ENCODE measurements around the gene MTUS2.

The MTUS2 gene

DNA sequence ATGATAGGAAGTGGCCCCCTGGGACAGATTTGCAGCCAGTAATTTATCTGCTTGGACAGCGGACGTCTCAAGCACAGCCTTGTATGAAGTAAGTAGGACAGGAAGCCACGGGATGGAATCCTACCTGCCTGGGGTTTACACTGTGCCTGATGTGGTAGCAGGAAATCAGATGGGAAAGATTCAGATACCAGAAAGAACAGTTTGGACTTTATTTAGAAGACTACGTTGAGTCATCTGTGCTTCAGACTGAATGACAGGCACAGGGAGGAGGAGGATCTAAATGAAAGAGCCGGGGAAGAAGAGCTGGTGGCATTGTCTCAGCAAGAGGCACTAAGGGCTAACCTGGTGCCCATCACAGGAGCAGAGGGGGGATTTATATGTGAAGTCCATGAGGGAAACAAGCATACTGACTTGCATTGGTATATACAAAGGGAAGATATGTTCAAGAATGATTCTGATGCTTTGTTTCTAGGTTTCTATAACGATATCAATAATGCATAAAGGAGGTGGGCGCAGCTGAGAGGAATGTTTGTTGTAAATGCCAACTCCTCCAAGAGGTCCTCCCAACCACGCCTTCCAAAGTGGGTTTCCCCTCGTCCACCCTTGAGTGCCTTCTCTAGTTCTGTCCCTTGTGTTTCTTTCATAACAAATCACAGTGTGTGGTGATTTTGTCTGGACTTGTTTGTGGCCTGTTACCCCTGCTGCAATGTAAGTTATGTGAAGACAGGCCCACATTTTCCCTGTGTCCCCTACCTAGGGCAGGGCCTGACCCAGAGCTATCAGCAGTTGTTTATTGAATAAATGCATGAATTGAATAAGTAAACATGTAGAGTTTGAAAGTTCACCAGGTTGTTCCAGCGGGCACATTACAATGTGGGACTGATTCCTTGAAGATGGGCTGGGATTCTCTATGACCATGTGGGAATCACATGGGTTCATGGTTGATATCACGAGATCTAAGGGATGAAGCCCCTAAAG is 446.9 kb downstream of the MTUS2 start:
- no peak for DNase-seq

DNA sequence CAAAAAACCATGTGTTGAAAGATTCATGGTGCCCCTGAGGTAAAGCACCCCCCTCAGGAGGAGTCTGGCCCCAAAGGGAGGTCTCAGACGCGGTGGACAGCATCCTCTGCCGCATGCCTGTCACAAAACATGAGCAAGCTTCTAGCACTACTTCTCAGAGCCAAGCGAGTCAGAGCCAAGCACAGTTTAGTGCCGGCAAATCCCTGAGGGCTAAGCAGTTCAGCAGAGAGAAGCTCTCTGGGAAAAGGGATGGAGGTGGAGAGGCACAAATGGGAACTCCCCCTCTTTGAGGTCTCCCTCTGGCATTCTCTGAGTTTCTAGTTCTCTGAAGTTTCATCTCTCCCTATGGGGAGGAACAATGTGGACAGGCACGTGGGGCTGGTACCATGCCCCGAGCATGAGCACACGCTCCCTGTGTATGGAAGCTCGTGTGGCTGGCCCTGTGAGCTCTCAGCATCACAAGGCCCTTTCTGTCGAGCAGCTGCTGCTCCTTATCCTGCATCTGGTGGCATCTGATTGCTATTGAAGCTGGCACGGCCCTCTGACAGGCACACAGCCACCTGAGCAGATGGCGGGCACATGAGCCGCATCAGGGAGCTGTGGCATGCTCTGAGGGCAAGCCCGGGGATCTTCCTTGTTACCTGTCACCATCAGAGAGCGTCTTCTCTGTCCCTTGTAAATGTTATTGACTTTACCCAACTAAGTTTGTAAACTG is 450.3 kb downstream of the MTUS2 start:
- DNase-seq = no peak

DNA sequence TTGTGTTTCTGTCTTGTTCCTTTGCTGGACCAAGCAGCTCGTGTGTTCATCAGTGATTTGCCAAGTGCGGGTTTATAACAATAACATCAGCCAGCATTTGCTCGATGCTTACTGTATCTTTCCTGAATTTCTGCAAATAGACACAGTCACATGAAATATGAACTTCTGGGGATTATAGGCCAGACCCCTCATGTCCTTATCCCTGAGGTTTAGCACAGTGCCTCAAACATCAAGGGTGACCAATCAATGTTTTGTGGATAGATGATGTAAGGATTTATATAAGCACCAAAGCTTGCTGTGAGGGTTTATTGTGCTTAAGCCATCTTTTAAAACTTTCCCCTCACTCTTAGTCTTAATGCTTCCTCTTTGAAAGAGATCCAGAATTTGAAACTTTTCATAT is 451.5 kb downstream of the MTUS2 start:
- DNase-seq = no peak

DNA sequence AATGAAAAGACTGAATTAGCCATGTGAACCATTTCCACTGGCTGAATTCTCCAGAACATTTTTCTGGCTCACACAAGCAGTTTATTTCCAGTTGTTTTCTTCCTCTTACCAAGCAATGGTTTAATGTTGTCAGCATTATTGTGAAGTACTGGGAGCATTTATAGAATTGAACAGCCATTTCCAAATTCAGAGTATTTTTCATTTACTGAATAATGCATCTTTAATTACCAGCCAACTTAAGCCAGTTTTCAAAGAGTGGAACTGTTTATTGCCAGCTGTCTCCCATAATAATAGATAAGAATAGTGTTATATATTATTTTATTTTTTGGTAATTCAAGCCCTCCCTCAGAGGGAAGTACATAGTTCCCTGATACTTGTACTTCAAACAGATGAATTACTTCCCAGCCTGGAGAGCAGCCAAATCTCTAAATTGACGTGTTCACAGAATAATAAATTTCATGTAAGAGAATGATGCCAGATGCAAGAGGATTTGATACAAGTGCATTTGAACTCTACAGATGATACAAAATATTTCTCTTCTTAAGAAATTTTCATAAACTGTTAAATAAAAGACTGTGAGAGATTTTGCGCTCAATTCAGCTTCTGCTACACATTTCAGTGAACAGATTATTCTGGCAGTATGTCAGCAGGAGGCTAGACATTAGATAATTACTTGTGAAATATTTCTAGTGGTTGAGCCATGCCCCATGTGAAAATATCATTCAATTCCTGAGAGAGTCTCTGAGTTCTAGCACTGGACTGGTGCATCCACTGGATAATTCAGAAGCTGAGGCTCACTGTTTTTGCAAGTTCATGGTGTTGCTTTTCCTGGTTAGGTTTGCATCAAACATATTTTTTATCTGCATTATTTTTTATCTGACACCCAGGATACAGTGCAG is 459.5 kb downstream of the MTUS2 start:
- no peak for DNase-seq

DNA sequence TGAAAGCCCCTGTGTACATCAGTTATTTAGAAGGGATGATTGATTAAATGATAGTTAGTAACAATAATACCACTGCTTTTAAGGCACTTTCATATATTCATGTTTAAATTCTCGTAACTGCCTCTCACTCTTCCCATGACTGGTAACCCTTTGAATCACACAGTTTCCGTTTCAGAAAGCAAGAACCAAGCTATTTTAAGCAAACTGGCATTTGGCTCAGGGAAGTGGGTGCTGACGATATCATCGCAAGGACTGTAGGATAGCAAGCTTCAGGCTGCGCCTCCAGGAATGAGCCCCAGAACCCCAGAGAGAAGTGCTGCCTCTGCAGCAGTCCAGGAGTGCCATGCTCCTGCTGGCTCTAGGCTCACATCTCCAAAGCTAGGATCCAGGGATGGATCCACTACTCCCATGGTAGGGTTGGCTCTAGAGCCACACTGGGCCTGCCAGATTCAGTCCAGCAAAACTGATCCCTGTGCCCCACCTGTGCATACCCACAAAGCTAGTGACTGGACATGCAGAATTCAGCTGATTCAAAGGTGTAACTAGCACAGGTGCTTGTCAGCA is 461.9 kb downstream of the MTUS2 start:
- no peak for DNase-seq

DNA sequence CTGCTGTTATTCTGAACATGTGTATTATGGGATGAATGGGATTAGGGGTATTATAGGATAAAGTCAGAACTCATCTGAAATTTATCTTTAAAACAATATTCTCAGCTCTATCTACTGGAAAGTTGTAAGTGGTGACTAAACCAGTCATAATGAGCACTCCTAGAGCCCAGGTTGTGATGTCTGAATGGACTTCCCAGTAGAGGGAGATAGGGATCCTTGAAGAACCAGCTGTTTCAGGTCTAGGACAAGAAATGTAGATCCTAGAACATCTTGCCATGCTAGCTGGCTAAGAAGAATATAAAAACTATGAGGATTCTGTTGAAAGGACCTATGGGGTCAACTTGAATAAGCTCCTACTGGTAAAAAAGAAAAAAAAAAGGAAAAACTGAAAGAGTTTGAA is 464.6 kb downstream of the MTUS2 start:
- no peak for DNase-seq

DNA sequence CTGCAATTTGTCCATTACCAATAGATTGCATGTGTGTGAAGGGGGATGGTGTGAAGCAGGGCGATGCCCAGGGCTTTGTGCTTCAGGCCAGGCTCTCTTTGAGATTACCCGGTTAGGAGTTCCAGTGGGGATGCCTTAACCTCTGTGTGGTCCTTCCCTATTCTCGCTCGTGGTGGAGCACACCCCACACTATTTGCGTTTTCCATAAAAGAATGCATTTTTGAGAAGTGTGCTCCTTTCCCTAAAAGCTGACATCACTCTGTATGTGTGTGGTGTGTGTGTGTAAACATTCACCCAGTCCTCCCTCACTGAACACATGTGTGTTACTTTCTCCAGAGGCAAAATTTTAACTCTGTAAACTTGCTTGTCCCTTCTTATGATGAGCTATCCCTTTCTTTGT is 467.1 kb downstream of the MTUS2 start:
- no peak for DNase-seq

DNA sequence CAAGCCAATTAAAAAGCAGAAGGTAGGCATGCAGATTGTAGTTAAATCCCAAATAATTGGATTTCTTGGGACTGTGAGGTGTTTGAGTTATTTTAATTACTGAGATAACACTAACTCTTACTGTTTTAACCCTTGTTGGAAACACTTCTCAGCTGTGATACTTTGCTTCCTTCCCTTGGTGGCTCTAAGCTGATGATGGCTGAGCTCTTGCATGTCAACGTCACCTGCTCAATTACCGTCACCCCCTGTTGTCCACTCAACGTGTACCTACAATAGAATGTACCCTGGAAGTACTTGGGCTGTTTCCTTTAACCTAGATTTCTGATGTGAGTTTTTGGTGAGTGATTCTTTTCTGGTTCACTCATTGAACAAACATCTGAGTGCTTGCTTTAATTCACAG is 471.9 kb downstream of the MTUS2 start:
- no peak for DNase-seq

DNA sequence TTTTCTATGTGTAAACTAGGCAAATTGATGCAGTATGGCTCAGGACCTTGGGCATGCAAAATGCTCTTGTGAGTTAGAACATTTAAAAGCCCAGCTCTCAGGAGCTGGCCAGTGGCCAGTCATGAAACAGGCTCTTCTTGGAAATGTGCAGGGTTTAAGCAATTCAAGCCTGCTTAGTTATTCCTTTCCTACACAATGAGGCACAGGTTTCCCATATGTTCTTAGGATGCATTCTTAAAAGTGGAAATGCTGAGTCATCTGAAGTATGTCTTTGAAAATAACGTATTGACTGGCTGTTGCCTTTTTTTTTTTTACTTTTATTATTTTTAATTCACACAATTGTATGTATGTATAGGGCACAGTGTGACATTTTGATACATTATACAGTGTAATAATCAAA is 474.7 kb downstream of the MTUS2 start:
- DNase-seq = no peak

DNA sequence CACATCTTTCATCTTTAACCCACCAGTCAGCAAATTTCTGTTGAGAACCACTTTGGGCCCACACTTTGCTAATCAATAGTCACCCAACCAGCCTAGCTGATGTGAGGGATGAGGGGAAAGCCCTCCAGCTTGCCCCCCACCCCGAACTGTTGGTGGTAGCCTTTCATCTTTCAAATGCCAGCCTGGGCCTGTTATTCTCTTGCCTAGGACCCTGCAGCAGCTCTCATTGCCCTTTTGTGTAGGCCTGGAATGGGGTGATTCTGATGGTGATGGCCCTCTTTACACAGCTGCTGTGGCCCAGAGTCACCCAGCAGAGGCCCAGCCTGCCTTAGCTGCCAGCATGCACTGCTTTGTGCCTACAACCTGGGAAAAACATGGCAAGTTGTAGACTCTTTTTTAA is 480.9 kb downstream of the MTUS2 start:
- no peak for DNase-seq

DNA sequence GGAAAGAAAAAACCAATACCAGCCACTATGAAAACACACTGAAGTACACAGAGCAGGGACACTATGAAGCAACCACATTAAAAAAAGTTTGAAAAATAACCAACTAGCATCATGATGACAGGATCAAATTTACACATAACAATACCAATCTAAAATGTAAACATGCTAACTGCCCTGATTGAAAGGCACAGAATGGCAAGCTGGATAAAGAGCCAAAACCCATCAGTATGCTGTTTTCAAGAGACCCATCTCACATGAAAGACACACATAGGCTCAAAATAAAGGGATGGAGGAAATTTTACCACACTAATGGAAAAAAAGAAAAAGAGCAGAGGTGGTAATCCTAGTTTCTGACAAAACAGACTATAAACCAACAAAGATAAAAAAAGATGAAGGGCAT is 484.0 kb downstream of the MTUS2 start:
- DNase-seq = no peak

DNA sequence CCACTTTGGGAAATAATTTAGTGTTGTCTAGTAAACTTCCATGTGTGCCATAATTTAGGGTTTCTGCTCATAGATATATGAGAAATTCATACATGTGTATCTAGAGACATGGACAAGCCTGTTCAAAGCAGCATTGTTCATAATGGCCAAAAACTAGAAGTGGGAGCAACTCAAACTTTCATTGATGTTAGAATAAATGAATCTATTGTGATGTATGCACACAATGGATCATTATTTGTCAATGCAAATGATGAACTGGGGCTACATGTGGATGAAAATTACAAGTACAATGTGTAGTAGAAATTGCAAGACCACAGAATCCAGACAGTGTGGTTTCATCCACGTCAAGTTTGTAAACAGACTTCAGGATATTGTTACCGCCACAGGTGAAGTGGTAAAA is 490.7 kb downstream of the MTUS2 start:
- DNase-seq = no peak

DNA sequence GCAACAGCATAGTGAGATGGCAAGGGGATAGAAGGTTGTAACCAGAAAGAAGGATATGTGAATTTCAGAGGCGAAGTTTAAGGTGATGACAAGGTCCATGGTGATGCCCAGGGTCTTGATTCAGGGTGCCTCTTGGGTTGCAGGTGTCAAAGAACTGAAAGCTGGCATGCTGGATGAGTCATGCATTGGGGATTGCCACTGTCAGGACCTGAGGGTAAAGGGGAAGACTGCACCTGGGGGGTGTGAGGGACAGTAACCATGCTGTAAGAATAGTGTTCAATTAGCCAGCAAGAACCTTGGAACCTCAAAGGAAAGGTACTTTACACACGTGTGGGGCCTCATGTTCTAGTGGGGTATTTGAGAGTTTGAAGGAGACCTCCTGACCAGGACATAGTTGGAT is 495.7 kb downstream of the MTUS2 start:
- no peak for DNase-seq

DNA sequence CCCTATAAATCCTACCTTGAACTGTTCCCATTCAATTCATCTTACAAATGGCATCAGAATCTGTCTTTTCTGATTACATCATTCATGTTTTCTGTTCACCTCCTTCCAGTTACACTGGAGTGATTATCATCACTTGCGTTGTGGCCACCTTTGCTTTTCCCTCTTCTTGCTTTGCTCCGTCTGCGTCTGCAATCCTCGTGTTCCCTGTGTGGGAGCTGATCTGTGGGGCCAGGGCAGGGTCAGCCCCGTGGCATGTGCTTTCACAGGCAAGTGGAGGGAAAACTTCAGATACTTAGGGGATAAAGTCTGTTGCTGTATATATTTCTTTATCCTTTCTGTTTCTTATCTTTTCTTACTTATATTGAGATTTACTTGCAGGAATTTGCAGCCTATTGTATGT is 497.7 kb downstream of the MTUS2 start:
- DNase-seq = no peak

DNA sequence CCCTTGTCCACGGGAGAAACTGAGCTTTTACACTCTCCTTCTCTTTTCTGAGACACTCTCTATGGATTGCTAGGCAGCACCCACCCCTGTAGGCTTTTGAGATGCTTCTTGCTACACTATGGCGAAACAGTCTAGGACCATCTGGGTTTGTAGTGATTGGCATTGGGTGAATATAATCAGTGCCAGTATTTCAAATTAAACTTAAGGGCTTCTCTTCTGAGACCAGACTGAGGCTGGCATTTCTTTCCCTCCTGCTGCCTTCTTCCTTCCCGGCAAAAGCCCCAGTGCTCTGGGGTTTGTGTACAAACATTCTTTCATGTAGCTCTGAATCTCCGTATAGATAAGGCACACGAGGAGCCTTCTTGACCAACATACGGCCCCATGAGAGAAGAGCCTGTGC is 498.6 kb downstream of the MTUS2 start:
- no peak for DNase-seq

DNA sequence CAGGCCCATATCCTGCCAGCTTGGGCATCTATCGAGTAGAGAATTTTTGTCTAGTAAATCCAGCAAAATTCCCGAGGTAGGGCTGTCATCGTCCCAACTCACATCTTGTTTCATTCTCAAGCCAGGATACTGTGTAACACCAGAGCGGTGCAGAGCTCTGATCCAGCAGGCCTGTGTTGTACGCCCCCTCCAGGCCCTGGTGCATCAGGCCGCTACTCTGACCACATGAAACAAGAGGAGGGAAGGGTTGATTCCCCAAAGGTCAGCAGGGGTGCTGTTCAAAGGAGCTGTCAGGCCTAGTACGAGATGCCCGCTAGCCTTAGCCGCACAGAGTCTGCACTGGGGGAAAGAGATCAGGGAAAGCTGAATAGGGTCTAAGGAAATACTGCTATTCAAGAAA is 499.3 kb downstream of the MTUS2 start:
- no peak for DNase-seq

DNA sequence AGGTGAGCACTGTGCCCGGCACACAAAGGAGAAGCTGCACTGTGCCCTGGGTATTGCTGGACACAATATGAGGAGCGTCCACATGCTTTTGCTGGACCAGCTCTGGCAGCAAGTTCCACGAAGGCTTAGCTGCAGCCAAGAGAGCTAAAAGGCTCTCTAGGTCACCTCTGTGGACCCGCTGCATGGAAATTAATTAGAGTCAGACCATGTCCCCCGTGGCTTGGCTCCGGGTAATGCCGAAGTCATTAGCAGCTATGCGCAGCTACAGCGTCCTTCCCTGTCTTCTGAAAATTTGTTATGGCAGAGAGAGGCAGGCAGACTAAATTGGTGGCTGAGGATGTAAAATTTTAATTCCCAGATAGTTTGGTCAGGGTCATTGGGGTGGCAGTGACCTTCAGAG is 503.8 kb downstream of the MTUS2 start:
- no peak for DNase-seq

DNA sequence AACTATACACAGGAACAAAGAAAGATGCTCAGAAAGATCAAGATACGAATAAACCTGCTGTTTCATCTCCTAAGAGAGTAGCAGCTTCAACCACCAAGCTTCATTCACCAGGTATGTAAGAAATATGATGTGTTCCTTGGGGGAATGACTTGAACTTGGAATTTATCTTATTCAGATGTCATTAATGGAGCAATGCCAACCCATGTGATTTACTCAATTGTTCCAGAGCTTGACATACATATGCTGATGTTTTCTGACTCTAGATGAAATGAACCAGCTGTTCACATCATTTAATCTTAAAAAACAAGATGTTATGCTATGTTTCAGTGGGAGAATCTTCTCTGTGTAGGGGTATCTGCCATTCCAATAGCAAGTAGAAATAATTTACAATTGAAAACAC is 504.5 kb downstream of the MTUS2 start:
- DNase-seq = no peak

DNA sequence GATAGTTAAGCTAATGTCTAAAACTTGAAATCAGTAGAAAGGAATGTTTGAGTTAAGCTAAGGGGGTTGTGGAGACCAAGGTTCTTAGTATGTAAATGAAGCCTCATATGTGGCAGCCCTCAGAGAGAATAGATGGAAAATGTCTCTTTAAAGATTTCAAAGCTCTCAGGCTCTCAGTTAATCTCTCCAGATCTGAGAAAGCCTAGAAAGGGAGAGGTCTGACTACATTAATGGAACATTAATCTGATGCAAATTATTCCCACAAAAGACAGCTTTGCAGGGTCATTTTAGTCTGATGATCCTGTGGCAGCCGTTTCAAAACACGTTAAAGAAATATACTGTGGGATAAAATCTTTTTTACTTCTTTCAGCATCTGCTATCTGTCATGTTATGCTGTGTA is 508.4 kb downstream of the MTUS2 start:
- no peak for DNase-seq

DNA sequence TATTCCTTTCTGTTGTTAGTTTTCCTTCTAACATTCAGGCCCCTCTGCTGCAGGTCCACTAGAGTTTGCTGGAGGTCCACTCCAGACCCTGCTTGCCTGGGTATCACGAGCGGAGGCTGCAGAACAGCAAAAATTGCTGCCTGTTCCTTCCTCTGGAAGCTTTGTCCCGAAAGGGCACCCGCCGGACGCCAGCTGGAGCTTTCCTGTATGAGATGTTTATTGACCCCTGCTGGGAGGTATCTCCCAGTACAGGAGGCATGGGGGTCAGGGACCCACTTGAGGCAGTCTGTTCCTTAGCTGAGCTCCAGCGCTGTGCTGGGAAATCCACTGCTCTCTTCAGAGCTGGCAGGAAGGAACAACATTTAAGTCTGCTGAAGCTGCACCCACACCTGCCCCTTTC is 516.2 kb downstream of the MTUS2 start:
- no peak for DNase-seq

DNA sequence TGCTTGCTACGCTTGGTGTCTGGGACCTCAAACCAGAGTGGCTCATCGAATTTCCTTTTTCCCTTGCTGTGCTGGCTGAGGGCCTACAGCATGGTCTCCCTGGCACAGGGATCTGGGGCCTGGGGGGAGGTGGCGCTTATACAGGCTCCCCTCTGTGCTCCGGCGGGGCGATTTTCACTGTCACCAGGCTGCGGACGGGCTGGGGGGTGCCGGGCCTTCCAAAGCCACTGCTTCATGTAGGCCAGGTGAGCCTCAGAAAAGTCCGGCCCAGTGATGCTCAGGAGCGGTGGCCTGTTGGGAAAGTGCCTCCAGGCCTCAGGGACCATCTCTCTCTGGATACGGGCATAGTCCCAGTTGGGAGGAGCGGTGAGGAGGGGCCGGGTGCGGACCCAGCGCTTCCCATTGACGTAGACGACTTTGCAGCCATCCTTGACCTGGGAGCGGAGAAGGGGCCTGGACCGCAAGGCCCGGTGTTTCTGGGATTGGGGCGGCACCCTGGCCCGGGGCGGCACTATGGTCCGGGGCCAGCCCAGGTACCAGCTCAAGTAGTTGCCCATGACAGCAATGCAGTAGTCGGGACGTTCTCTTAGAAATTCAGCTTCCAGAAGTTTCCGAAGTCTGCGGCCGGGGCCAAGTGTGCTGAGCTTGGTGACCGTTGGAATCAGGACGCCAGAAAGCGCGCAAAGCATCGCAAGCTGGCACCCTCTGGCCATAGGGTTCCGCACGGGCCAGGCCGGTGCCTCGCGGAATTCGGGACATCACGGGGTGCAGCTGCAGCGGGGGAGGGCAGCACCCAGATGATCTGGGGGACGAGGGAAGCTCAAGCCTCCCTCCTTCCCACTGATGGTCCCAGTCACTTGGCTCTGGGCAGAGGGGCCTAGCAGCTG is 519.5 kb downstream of the MTUS2 start:
- no peak for DNase-seq
